ENCODE measurements around the gene MRPS30. TPM values are rescaled to one million over a fixed set of nuclear protein-coding genes. Genes with fewer than 3 reads are reported as not detected.
"Not testable (repeated sequence)": the region's sequence is repeated elsewhere in the genome, so short reads cannot be mapped to it uniquely, and the experiment has no call there.

MRPS30 gene
- total RNA-seq, 1 donor from 2014 or later = 52.2 TPM

DNA sequence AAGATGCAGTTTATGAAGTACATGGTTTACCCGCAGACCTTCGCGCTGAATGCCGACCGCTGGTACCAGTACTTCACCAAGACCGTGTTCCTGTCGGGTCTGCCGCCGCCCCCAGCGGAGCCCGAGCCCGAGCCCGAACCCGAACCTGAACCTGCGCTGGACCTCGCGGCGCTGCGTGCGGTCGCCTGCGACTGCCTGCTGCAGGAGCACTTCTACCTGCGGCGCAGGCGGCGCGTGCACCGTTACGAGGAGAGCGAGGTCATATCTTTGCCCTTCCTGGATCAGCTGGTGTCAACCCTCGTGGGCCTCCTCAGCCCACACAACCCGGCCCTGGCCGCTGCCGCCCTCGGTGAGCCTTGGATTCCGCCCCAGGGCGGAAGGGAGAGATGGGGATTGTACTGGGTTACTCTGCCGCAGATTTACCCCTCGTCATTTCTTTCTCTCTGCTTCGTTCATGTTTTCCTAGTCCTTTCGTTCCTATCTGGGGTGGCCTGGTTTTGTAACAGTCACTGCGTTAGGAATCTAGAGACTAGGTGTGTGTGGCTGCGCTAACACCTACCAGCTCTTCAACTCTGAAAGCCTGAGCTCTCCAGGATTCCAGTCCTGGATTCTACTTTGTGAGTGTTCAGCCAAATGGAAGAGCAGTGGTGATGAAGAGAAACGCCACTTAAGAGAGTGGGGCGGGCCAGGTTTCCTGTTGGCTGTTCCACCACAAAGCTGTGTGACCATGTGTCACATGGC is 638 bp downstream of the MRPS30 start:
- H3K4me3 Mint-ChIP-seq = peak overlapping the region; percentile 96
- TF ChIP-seq, protein P1, sequence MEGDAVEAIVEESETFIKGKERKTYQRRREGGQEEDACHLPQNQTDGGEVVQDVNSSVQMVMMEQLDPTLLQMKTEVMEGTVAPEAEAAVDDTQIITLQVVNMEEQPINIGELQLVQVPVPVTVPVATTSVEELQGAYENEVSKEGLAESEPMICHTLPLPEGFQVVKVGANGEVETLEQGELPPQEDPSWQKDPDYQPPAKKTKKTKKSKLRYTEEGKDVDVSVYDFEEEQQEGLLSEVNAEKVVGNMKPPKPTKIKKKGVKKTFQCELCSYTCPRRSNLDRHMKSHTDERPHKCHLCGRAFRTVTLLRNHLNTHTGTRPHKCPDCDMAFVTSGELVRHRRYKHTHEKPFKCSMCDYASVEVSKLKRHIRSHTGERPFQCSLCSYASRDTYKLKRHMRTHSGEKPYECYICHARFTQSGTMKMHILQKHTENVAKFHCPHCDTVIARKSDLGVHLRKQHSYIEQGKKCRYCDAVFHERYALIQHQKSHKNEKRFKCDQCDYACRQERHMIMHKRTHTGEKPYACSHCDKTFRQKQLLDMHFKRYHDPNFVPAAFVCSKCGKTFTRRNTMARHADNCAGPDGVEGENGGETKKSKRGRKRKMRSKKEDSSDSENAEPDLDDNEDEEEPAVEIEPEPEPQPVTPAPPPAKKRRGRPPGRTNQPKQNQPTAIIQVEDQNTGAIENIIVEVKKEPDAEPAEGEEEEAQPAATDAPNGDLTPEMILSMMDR (conservative IDR thresholded peaks at IDR 0.05) = no peak
- H3K9me3 Mint-ChIP-seq = no peaks in the 10 kb centered on the region
- peak overlapping the region; percentile 98 for H3K27ac Mint-ChIP-seq (ENCODE audit: unreplicated experiment)
- DNase-seq (ENCODE audit: low read depth, low spot score) = peak; percentile 6
- peaks cover 4% of the 10 kb centered on the region for H3K36me3 Mint-ChIP-seq (ENCODE audit: low read depth)
- H3K27me3 Mint-ChIP-seq (ENCODE audit: low read depth) = no peaks in the 10 kb centered on the region
- H3K4me1 Mint-ChIP-seq = peaks cover 32% of the 10 kb centered on the region

DNA sequence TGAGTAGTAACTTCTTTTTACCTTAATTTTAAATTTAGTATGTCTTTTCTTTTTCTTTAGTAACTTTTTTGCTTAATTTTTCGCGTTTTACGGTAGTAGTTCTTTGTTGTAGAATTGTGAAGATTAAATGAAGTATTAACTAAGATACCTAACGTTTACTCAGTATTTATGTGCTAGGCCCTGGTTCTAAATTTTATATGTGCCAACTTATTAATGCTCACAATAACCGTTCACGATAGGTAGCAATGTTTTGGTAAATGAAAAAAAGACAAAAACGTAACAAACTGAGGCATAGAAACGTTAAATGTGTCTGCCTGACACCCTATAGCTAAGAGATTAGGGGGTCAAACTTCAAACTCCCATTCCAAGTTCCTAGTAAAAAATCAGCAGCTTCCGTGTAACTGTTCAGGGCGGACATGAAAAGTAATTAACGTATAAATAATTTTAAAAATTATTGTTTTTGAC is 1.2 kb downstream of the MRPS30 start:
- DNase-seq (ENCODE audit: low read depth, low spot score) = no peak
- Mint-ChIP-seq H3K27ac (ENCODE audit: unreplicated experiment) (peak overlapping the region; percentile 98), H3K9me3 (no peaks in the 10 kb centered on the region)

DNA sequence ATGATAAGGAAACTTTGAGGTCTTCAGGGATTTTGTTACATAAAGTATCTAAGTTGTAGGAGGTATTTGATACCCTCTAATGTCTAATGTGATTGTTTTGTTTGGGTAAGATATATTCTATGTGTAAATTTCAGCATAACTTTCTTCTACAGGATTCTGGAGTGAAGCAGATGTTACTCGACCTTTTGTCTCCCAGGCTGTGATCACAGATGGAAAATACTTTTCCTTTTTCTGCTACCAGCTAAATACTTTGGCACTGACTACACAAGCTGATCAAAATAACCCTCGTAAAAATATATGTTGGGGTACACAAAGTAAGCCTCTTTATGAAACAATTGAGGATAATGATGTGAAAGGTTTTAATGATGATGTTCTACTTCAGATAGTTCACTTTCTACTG is 6.0 kb downstream of the MRPS30 start:
- no peak for DNase-seq (ENCODE audit: low read depth, low spot score)
- H3K4me3 Mint-ChIP-seq = peak overlapping the region; percentile 3
- H3K36me3 Mint-ChIP-seq (ENCODE audit: low read depth) = peaks cover 7% of the 10 kb centered on the region
- no peaks in the 10 kb centered on the region for H3K9me3 Mint-ChIP-seq
- H3K4me1 Mint-ChIP-seq = peaks cover 21% of the 10 kb centered on the region
- TF ChIP-seq, protein P1 (conservative IDR thresholded peaks at IDR 0.05) = no peak
- no peaks in the 10 kb centered on the region for H3K27me3 Mint-ChIP-seq (ENCODE audit: low read depth)
- H3K27ac Mint-ChIP-seq (ENCODE audit: unreplicated experiment) = no peak overlapping the region

More for the DNA sequence above, 1.2 kb downstream of the MRPS30 start:
- TF ChIP-seq, protein P1 (conservative IDR thresholded peaks at IDR 0.05) = no peak
- Mint-ChIP-seq H3K36me3 (ENCODE audit: low read depth) (peaks cover 4% of the 10 kb centered on the region), H3K4me3 (peak overlapping the region; percentile 96), H3K4me1 (peaks cover 32% of the 10 kb centered on the region), H3K27me3 (ENCODE audit: low read depth) (no peaks in the 10 kb centered on the region)

DNA sequence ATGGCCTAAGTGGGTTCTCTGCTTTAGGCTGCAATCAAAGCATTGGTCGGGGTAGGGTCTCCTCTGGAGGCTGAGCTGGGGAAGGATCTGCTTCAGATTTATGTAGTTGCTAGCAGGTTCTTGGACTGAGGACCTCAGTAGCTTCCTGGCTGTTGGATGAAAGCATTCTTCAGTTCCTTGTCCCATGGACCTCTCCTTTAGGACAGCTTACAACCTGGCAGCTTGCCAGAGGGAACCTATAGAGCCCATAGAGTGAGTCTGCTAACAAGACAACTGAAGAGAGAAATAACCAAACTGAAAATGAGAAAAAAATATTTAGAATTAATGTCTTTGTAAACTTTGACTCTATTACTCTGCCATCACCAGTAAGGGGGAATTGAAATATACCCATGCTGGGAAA is 12.4 kb downstream of the MRPS30 start:
- Mint-ChIP-seq H3K4me3 (no peak overlapping the region), H3K27me3 (ENCODE audit: low read depth) (no peaks in the 10 kb centered on the region), H3K9me3 (no peaks in the 10 kb centered on the region), H3K4me1 (no peaks in the 10 kb centered on the region), H3K36me3 (ENCODE audit: low read depth) (peaks cover 10% of the 10 kb centered on the region), H3K27ac (ENCODE audit: unreplicated experiment) (no peak overlapping the region)
- no peak for DNase-seq (ENCODE audit: low read depth, low spot score)
- TF ChIP-seq, protein P1 (conservative IDR thresholded peaks at IDR 0.05) = no peak

DNA sequence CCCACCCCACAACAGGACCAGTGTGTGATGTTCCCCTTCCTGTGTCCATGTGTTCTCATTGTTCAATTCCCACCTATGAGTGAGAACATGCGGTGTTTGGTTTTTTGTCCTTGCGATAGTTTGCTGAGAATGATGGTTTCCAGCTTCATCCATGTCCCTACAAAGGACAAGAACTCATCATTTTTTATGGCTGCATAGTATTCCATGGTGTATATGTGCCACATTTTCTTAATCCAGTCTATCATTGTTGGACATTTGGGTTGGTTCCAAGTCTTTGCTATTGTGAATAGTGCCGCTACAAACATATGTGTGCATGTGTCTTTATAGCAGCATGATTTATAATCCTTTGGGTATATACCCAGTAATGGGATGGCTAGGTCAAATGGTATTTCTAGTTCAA is 15.9 kb downstream of the MRPS30 start:
- Mint-ChIP-seq H3K36me3 (ENCODE audit: low read depth) (peaks cover 13% of the 10 kb centered on the region), H3K4me1 (peaks cover 15% of the 10 kb centered on the region)
- not testable (repeated sequence) for H3K9me3 Mint-ChIP-seq; H3K4me3 Mint-ChIP-seq; H3K27me3 Mint-ChIP-seq (ENCODE audit: low read depth); DNase-seq (ENCODE audit: low read depth, low spot score); H3K27ac Mint-ChIP-seq (ENCODE audit: unreplicated experiment)

DNA sequence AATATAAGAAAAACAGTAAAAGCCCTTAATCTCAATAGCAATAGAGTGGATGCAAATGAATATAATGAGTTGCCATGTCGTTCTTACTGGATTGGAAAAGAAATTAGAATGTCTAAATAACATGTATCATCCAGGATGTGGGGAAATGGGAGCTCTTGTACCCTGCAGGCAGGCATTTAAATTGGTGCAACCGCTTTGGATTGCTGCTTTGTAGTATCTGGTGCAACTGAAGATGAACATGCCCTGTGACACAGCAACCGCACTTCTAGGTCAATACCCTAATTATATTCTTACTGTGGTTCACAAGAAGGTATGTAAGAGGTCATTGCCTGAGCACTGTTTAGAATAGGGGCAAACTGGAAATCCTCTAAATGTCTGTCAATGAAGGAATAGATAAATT is 18.9 kb downstream of the MRPS30 start:
- H3K4me3 Mint-ChIP-seq = no peak overlapping the region

More for the DNA sequence above, 18.9 kb downstream of the MRPS30 start:
- no peak overlapping the region for H3K27ac Mint-ChIP-seq (ENCODE audit: unreplicated experiment)
- TF ChIP-seq, protein P1 (conservative IDR thresholded peaks at IDR 0.05) = no peak
- H3K9me3 Mint-ChIP-seq = peaks cover 11% of the 10 kb centered on the region
- H3K27me3 Mint-ChIP-seq (ENCODE audit: low read depth) = no peaks in the 10 kb centered on the region
- peaks cover 15% of the 10 kb centered on the region for H3K4me1 Mint-ChIP-seq
- H3K36me3 Mint-ChIP-seq (ENCODE audit: low read depth) = peaks cover 20% of the 10 kb centered on the region
- DNase-seq (ENCODE audit: low read depth, low spot score) = no peak
